ENCODE data around the gene SAT2. TPM values are rescaled to one million over a fixed set of nuclear protein-coding genes. Genes with fewer than 3 reads are reported as not detected.

Gene SAT2
- total RNA-seq, 2 experiments from 2014 or later, result 18.5 to 23.6 TPM

- peak overlapping the region; percentile 33 for H3K4me3 Mint-ChIP-seq
- H3K9me3 Mint-ChIP-seq, result no peaks in the 10 kb centered on the region
- DNase-seq, result no peak
- CTCF ChIA-PET, result interaction anchor here (0.7 to 2.9 kb wide), 3 partner anchors 13 to 121 kb away, joined by 3 to 10 read pairs (median 3); no protein-coding TSS in a partner anchor
- H3K4me1 Mint-ChIP-seq, result peaks cover 79% of the 10 kb centered on the region
- H3K27ac Mint-ChIP-seq, result peak overlapping the region; percentile 43
- H3K27me3 Mint-ChIP-seq, result no peaks in the 10 kb centered on the region
- H3K36me3 Mint-ChIP-seq (ENCODE audit: low read depth), result peaks cover 81% of the 10 kb centered on the region
- POLR2A ChIA-PET, result interaction anchor here (0.7 kb wide), 1 partner anchor 11 kb away, joined by 3 read pairs; no protein-coding TSS in a partner anchor
Measured at GRCh38 chr17:7576432-7576937, 51.1 kb downstream of the SAT2 start.

Other genes starting within 250 kb of the SAT2 start
- 1 to 10 TPM; 1.5 to 2.1 TPM for gene TNK1, start 246.7 kb downstream of the SAT2 start, total RNA-seq
- 100 to 1,000 TPM; 151 to 161 TPM for gene PLSCR3, start 233.3 kb downstream of the SAT2 start, total RNA-seq
- gene TMEM256, start 223.7 kb downstream of the SAT2 start, total RNA-seq, result 10 to 100 TPM; 47.2 to 48.3 TPM
- 1 to 10 TPM in 1 of 2 experiments, under 1 TPM in 1; 0.89 to 1.4 TPM for gene NLGN2, start 220.0 kb downstream of the SAT2 start, total RNA-seq
- gene SPEM1, start 207.5 kb downstream of the SAT2 start, total RNA-seq, result not detected
- gene SPEM2, start 202.2 kb downstream of the SAT2 start, total RNA-seq, result not detected
- gene SPEM3, start 199.0 kb downstream of the SAT2 start, total RNA-seq, result not detected
- 10 to 100 TPM; 16.7 to 18.1 TPM for gene TMEM102, start 192.4 kb downstream of the SAT2 start, total RNA-seq
- 1 to 10 TPM; 6.8 to 9.4 TPM for gene FGF11, start 188.3 kb downstream of the SAT2 start, total RNA-seq
- 10 to 100 TPM; 18.8 to 19.2 TPM for gene CHRNB1, start 182.8 kb downstream of the SAT2 start, total RNA-seq
- gene ZBTB4, start 148.2 kb downstream of the SAT2 start, total RNA-seq, result 10 to 100 TPM; 25.8 to 28.4 TPM
- gene SLC35G6, start 146.4 kb downstream of the SAT2 start, total RNA-seq, result not detected
- 100 to 1,000 TPM; 175 to 201 TPM for gene POLR2A, start 143.5 kb downstream of the SAT2 start, total RNA-seq
- 10 to 100 TPM; 79.6 to 82.5 TPM for gene TNFSF12, start 78.8 kb downstream of the SAT2 start, total RNA-seq
- gene TNFSF13, start 69.1 kb downstream of the SAT2 start, total RNA-seq, result 1 to 10 TPM; 3.8 to 4.0 TPM
- 10 to 100 TPM; 51.8 to 53.0 TPM for gene SENP3, start 65.9 kb downstream of the SAT2 start, total RNA-seq
- gene CD68, start 48.2 kb downstream of the SAT2 start, total RNA-seq, result 1 to 10 TPM; 3.8 to 4.4 TPM
- 10 to 100 TPM; 62.3 to 81.7 TPM for gene MPDU1, start 44.0 kb downstream of the SAT2 start, total RNA-seq
- under 1 TPM; 0.57 to 0.71 TPM for gene SOX15, start 37.7 kb downstream of the SAT2 start, total RNA-seq
- gene FXR2, start 12.9 kb downstream of the SAT2 start, total RNA-seq, result 10 to 100 TPM; 27.5 to 28.8 TPM
- gene SHBG, start 2.3 kb upstream of the SAT2 start, total RNA-seq, result not detected
- under 1 TPM in 1 of 2 experiments, not detected in 1; 0.08 TPM for gene ATP1B2, start 23.1 kb upstream of the SAT2 start, total RNA-seq
- 100 to 1,000 TPM; 154 to 182 TPM for gene TP53, start 59.7 kb upstream of the SAT2 start, total RNA-seq
- 10 to 100 TPM; 22.6 to 24.2 TPM for gene WRAP53, start 60.7 kb upstream of the SAT2 start, total RNA-seq
- not detected for gene EFNB3, start 77.4 kb upstream of the SAT2 start, total RNA-seq
- gene DNAH2, start 89.9 kb upstream of the SAT2 start, total RNA-seq, result not detected
- gene KDM6B, start 206.4 kb upstream of the SAT2 start, total RNA-seq, result 10 to 100 TPM; 12.3 to 12.8 TPM
- under 1 TPM; 0.55 to 0.87 TPM for gene TMEM88, start 227.2 kb upstream of the SAT2 start, total RNA-seq
- gene NAA38, start 229.7 kb upstream of the SAT2 start, total RNA-seq, result 10 to 100 TPM; 84.2 to 93.0 TPM
- 1 to 10 TPM; 8.2 to 9.0 TPM for gene CYB5D1, start 230.2 kb upstream of the SAT2 start, total RNA-seq

All from activated CD4-positive, alpha-beta T cell treated with anti-CD3 and anti-CD28 coated beads, Interleukin-2, amount 10 ng/mL, durations not matched to agents 7 days and 5 days (primary cell).